Epithelial cell of proximal tubule (primary cell): ENCODE measurements around the gene DPYD. TPM values are rescaled to one million over a fixed set of nuclear protein-coding genes. Genes with fewer than 3 reads are reported as not detected.

ENCODE experiments used
- DNase-seq: peaks from one replicate; pipeline ENCODE4 v3.0.0-alpha.2; 2011; ENCODE audit warnings: low read depth
- H3K4me3 ChIP-seq: 2 replicates; pipeline ENCODE4 v1.5.1; 2011; ENCODE audit warnings: low read depth, mild to moderate bottlenecking, low read length
- CTCF ChIP-seq: conservative IDR thresholded peaks from 2 replicates; pipeline ENCODE4 v1.5.1; 2012; ENCODE audit warnings: low read depth, mild to moderate bottlenecking, low read length
- total RNA-seq: library from RNA; depleted of rRNA; stranded (reverse); fragments of >200 nt; gene quantifications from 2 replicates; pipeline ENCODE4 v1.2.3, GENCODE V29; 2015

DPYD gene
- total RNA-seq, 1 donor from 2014 or later, result 5.1 TPM

GRCh38 chr1:97764991-97765390 is 155.8 kb downstream of the DPYD start:
- TF ChIP-seq CTCF, result no peak
- H3K4me3 ChIP-seq, result no peak overlapping the region
- no peak for DNase-seq

GRCh38 chr1:97761637-97762036 is 159.2 kb downstream of the DPYD start:
- TF ChIP-seq CTCF, result no peak
- DNase-seq, result no peak
- H3K4me3 ChIP-seq, result no peak overlapping the region

GRCh38 chr1:97759078-97759477 is 161.8 kb downstream of the DPYD start:
- no peak for DNase-seq
- no peak overlapping the region for H3K4me3 ChIP-seq
- no peak for TF ChIP-seq CTCF

GRCh38 chr1:97758541-97759057 is 162.2 kb downstream of the DPYD start:
- no peak overlapping the region for H3K4me3 ChIP-seq
- DNase-seq, result no peak
- no peak for TF ChIP-seq CTCF

GRCh38 chr1:97745912-97746311 is 174.9 kb downstream of the DPYD start:
- DNase-seq, result no peak
- no peak for TF ChIP-seq CTCF
- H3K4me3 ChIP-seq, result no peak overlapping the region

- no peak for TF ChIP-seq CTCF
These were observed 175.9 kb downstream of the DPYD start for GRCh38 chr1:97744977-97745376.

GRCh38 chr1:97743129-97743528 is 177.7 kb downstream of the DPYD start:
- TF ChIP-seq CTCF, result no peak
- no peak overlapping the region for H3K4me3 ChIP-seq
- no peak for DNase-seq

More at GRCh38 chr1:97744977-97745376, 175.9 kb downstream of the DPYD start:
- no peak overlapping the region for H3K4me3 ChIP-seq
- no peak for DNase-seq
